ENCODE measurements around the gene PIGC.

- no peak for TF ChIP-seq CTCF (IDR thresholded peaks at IDR 0.05 in 2 of 3, conservative IDR thresholded peaks at IDR 0.05 in 1 of 3; ENCODE audit: control insufficient read depth in 2 of 3, extremely low read depth in 1 of 3, insufficient read depth in 1 of 3, low read depth in 3 of 3, low read length in 3 of 3)
- TF ChIP-seq TCF12 (IDR thresholded peaks at IDR 0.05; ENCODE audit: low read depth, low read length): no peak
- TF ChIP-seq, protein P1, sequence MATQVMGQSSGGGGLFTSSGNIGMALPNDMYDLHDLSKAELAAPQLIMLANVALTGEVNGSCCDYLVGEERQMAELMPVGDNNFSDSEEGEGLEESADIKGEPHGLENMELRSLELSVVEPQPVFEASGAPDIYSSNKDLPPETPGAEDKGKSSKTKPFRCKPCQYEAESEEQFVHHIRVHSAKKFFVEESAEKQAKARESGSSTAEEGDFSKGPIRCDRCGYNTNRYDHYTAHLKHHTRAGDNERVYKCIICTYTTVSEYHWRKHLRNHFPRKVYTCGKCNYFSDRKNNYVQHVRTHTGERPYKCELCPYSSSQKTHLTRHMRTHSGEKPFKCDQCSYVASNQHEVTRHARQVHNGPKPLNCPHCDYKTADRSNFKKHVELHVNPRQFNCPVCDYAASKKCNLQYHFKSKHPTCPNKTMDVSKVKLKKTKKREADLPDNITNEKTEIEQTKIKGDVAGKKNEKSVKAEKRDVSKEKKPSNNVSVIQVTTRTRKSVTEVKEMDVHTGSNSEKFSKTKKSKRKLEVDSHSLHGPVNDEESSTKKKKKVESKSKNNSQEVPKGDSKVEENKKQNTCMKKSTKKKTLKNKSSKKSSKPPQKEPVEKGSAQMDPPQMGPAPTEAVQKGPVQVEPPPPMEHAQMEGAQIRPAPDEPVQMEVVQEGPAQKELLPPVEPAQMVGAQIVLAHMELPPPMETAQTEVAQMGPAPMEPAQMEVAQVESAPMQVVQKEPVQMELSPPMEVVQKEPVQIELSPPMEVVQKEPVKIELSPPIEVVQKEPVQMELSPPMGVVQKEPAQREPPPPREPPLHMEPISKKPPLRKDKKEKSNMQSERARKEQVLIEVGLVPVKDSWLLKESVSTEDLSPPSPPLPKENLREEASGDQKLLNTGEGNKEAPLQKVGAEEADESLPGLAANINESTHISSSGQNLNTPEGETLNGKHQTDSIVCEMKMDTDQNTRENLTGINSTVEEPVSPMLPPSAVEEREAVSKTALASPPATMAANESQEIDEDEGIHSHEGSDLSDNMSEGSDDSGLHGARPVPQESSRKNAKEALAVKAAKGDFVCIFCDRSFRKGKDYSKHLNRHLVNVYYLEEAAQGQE (IDR thresholded peaks at IDR 0.05; ENCODE audit: low read depth, low read length): no peak
- no peak for TF ChIP-seq RB1 (IDR thresholded peaks at IDR 0.05; ENCODE audit: borderline replicate concordance)
These were observed 9.7 kb upstream of the PIGC start for GRCh38 chr1:172453607-172454006.

Measured in GM12878 (cell line).